GM19099 (cell line): ENCODE data around the gene PPP2R2D.

Source experiments
- POLR2A ChIP-seq: IDR thresholded peaks from 3 replicates; pipeline ENCODE4 v1.6.1; 2011; ENCODE audit warnings: low read depth; ENCODE audit not compliant: insufficient read length; ENCODE audit errors: extremely low read depth

PPP2R2D gene

GRCh38 chr10:131900350-131901152, at the start of gene PPP2R2D:
Gene PPP2R2D (plus strand): TSS chr10:131901008. CDS start chr10:131901149, 141 bp downstream.
- TF ChIP-seq POLR2A = peak; percentile 56

DNA sequence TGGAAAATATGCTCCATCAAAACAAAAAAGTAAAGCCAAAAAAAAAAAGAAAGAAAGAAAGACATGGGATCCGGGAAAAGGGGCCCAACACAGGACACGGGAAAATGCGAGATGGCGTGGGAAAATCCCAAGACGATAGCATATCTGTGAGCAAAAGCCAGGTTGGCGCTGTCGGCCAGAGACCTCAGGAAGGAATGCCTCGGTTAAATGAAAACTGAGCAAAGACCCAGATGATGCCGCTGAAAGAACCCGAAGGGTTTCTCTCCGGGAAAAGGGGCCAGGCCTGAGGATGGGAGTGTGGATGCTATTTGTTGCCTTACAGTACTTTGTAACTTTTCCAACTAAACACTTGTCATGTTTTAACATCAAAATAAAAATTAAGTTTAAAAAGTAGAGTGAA, 49.5 kb upstream of the PPP2R2D start:
- TF ChIP-seq POLR2A = no peak

GRCh38 chr10:131852176-131852822, 48.5 kb upstream of the PPP2R2D start:
- no peak for TF ChIP-seq POLR2A

DNA sequence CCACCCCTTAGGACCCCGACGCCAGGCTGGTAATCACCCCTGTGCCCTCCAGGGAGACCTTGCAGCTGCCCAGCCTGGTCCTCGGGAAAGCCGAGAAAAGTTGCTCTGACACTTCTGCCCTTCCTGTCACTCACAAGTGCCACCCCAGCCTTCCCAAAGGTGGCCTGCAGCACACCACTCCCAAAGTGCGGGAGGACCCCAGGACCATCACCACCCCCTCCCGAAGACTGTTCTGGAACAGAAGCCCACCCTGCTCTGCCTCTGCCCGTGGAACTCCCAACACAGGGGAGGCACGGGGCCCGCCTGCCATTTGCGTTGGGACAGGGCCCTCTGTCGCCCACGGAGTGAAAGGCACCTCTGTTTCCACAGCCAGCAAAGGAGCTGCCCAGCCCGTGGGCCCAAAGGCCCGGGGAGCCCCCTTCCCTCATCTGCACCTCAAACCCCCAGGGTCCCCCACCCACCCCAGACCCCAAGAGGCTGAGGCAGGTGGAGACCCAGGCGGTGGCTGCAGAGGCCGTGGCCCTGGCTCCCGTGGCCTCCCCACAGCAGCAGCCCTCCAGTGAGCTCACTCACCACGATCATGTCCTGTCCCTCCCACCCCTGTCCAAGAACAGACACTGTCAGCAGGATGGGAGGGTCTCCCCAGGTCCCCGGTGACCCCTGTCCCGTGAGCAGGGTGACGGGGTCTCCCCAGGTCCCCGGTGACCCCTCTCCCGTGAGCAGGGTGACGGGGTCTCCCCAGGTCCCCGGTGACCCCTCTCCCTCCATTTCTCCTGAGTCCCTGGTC, 47.8 kb upstream of the PPP2R2D start:
- TF ChIP-seq POLR2A = no peak

GRCh38 chr10:131853610-131853964, 47.2 kb upstream of the PPP2R2D start:
- TF ChIP-seq POLR2A = no peak

DNA sequence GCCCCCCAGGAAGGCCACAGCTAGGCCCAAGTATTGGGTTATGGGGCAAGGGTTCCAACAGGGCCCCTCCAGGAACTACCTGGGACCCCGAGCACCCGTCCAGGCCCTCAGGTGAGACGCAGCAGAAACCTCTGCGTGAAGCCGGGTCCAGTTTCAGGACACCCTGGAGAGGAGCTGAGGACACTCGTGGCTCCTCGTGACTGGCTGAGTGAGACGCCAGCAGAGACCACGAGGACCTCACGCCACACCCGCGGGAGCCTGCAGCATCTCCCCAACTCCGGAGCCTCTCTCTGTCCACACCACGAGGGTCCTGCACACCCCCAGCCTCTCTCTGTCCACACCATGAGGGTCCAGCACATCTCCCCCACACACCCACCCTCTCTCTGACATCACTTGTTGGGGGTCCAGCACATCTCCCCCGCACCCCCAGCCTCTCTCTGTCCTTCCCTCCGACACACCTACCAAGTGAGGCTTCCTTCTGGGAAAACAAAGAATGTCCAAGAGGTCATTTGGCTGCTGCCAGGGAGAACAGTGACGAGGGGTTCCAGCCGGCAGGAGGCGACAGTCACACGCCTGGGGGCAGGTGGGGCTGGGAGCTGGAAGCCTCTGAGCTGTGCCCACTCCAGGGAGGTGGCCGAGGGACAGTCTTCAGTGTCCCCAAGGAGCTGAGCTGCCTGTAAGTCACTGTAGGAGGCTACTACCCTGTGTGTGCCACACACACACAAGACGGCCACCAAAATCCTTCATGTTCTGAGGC, 46.1 kb upstream of the PPP2R2D start:
- no peak for TF ChIP-seq POLR2A

DNA sequence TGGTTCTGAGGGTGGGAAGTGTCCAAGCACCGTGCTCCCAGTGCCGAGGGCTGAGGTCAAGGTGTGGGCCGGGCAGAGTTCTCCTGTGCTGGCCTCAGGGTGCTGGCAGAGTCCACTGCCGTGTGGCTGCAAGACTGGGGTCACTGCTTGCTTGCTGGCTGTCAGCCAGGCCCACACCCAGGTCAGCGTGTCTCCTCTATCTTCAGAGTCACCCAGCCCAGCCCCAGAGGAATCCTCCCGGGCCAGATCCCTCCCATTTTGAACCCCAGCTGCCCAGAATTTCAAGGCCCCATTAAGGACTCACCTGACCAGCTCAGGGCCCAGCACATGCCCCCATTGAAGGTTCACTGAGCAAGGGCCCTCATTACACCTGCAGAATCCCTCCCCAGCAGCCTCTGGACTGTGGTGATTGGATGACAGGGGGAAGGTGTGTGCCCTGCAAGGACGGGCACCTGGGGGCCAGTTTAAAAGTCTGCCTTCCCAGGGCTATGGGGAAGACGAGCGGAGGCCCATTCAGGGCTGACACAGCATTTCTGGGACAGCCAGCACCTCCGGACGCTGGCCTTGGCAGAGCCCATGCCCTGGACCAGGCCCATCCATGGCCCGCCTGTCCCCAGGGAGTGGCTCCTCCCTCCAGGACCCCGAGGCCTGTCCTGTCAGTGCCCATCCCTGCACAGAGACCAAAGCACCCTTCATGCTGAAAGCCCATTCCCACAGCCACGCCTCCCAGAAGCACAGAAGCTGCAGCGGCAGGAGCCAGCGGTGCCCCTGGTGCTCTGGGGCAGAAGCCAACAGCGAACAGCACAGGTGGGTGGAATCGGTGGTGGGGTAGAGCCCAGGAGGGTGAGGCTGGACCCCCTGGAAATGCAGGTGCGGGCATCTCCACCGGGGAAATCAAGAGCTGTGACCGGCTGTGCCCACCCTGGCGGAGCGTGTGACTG, 45.1 kb upstream of the PPP2R2D start:
- no peak for TF ChIP-seq POLR2A

DNA sequence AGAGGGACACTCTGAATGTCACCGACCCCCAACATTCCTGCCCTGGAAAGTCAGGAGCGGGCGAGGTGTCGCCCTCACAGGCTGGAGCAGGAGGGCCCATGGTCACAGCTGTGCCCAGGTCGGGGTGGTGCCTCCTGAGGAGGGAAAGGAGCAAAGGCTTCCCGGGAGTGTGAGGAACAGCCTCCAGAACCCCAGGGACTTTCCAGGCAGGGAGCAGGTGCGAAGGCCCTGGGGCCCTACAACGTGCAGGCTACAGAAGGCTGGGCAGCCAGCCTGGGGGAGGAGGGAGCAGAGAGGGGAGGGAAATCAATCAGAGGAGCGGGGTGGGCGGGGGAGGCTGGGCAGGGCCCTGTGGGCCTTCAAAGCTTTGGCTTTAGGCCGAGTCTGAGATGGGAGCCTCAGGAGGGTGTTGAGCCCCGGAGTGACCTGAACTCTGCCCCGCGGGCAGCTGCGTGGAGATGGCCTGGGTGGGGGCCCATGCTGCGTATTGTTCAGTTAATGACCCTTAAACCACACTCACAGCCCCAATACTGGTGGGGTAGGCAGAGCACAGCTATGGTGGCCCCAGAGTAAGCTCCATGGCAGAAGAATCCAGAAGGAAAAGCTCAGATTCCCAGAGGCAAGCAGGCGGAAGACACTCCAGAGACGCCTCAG, 44.2 kb upstream of the PPP2R2D start:
- TF ChIP-seq POLR2A = no peak

DNA sequence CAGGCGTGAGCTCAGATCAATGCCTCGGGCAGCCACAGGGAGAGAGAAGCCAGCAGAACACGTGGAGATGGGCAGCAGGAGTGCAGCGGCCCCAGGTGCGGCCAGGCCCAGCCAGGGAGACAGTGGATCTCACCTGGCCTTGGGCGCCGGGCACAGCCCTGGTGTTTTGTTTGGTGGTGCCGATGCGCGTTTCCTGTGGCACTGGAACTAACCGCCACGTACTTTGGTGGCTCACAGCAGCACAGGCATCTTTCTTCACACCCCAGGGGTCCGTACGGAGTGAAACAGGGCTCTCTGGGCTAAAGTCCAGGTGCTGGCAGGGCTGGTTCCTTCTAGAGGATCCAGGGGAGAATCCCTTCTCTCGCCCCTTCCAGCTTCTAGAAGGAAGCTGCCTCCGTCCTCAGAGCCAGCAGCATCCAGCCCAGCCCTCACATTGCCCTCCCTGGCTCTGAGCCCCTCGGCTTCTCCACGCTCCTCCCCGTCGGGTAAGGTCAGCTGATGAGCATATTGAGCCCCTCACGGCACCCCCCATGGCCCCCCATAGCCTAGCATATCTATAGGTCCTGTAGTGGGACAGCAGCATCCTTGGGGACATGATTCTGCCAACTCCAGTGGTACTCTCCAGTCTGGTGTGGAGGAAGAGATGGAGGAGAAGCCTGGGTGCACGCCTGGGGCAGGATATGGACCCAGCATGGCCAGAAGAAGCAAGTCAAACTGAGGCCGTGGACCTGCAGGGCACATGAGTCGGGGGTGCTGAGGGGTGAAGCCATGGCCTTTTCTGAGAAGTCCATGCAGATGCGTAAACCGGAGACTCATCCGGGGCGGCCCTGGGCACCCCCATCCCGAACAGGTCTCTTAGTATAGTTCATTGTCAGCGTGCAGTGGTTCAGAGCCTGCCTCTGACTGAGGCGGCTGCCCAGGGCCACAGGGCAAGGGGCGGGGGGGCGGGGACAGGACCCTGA, 43.4 kb upstream of the PPP2R2D start:
- TF ChIP-seq POLR2A = no peak

DNA sequence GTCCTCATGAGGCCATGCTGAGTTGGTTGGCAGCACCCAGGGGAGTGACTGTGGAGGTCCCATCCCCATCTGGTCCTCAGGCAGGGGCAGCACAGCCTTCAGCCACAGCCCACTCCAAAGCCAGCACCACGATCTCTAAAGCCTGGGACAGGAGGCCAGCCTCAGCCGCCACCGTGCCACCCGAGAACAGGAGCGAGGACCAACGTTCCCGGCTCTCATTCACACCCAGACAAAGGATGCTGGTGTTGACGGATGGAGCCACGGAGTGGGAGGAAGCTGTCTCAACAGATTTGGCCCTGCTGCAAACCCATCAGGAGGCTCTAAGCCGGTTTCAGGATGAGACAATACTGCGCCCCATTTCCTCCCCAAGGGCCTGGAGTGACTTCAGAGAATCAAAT, 42.7 kb upstream of the PPP2R2D start:
- TF ChIP-seq POLR2A = no peak

DNA sequence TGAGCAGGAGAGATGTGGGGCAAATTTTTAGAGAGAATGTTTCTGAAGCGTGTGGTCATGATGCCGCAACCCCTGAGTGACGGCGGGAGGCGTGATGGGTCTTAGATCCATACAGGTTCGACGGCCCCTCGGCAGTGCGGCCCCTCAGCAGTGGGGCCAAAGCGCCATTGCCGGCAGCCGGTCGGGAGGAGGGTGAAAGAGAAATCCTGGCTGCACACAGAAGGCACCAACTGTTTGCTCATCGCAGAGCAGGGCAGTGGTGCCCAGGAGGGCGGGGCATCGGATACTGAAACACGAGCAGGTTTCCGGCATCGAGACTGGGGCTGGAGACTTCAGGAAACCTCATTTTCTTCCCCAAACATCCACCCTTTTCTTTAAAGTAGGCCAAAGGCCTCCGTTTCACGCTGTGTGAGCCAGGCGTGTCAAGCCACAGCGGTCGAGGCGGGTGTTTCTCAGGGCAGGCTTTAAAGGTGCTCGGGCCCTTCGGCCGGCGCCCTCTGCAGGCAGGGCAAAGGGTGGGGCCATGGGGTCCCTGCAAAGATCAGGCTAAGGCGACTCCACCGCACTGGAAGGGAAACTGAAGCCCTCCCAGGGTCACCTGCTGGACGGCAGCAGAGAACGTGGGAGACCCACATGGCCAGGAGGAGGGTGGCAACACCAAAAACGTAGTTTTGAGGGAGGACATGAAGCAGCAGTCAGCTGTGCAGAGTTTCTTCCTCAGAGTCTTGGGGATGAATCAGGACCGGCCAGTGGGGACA, 42.0 kb upstream of the PPP2R2D start:
- no peak for TF ChIP-seq POLR2A
